SIG-M5 treated with dmso at 0.1 percent for 504 hours (cell line): Measurements from ENCODE around the gene TBXA2R.
A peak's percentile ranks its signal among the peaks of the same experiment; 100 is the strongest.
"Not testable (repeated sequence)": the region's sequence is repeated elsewhere in the genome, so short reads cannot be mapped to it uniquely, and the experiment has no call there.

Experiments used
- DNase-seq: peaks from one replicate; lab custom pipeline; 2025; ENCODE audit not compliant: unreplicated experiment; lab: John Stamatoyannopoulos, UW

Gene TBXA2R

GRCh38 chr19:3584036-3584802 lies 22.5 kb downstream of the TBXA2R start:
- not testable (repeated sequence) for DNase-seq

DNA sequence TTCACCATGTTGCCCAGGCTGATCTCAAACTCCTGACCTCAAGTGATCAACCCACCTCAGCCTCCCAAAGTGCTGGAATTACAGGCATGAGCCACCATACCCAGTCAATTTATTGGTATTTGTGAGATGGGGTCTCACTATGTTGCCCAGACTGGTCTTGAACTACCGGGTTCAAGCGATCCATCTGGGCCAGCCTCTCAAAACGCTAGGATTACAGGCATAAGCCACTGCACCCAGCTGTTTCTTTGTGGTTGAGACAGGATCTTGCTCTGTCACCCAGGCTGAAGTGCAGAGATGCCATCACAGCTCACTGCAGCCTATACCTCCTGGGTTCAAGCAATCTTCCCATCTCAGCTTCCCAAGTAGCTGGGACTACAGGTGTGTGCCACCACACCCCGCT lies 24.9 kb downstream of the TBXA2R start:
- not testable (repeated sequence) for DNase-seq

GRCh38 chr19:3580156-3580934 lies 26.3 kb downstream of the TBXA2R start:
- no peak for DNase-seq

GRCh38 chr19:3578390-3578789 lies 28.3 kb downstream of the TBXA2R start:
- no peak for DNase-seq

GRCh38 chr19:3577723-3578344 lies 28.8 kb downstream of the TBXA2R start:
- DNase-seq: no peak

GRCh38 chr19:3576696-3577443 lies 29.8 kb downstream of the TBXA2R start:
- no peak for DNase-seq

- no peak for DNase-seq
Observed at GRCh38 chr19:3575949-3576673, 30.6 kb downstream of the TBXA2R start.

GRCh38 chr19:3575260-3575741 lies 31.4 kb downstream of the TBXA2R start:
- no peak for DNase-seq

- DNase-seq: peak; percentile 93
Observed at GRCh38 chr19:3573858-3574637, 32.6 kb downstream of the TBXA2R start.

GRCh38 chr19:3573162-3573857 lies 33.4 kb downstream of the TBXA2R start:
- DNase-seq: no peak

- no peak for DNase-seq
Observed at GRCh38 chr19:3572855-3573161, 33.9 kb downstream of the TBXA2R start, which contains the start of gene HMG20B. HMG20B (plus strand) TSS chr19:3572944; CDS start chr19:3573310, 366 bp downstream.

- peak; percentile 97 for DNase-seq
Observed at GRCh38 chr19:3572132-3572854, 34.4 kb downstream of the TBXA2R start.

DNA sequence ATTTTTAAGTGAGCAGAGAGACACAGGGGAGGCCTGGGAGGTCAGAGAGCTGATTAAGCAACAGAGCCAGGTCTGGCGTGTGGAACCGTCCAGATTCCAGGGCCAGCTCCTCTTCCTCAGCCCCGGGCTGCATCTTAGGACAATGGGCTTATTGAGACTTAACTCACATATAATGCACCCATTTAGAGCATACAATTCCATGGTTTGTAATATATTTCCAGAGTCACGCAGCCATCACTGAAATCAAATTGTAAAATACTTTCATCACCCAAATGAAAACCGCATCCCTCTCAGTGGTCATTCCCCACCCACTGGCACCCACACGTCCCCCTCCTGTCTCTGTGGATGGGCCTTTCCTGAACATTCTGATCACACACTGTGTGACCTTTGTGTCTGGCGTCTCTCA lies 36.1 kb downstream of the TBXA2R start:
- no peak for DNase-seq

DNA sequence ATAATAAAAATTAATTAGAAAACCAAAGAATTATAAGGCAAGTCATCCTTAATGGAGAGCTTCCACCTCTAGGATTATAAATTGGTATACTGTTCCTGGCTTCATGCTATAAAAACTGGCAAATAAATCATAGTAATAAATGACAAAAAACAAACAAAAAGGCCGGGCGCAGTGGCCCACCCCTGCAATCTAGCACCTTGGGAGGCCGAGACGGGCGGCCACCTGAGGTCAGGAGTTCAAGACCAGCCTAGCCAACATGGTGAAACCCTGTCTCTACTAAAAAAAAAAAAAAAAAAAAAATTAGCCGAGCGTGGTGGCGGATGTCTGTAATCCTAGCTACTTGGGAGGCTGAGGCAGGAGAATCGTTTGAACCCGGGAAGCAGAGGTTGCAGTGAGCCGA lies 36.6 kb downstream of the TBXA2R start:
- not testable (repeated sequence) for DNase-seq

DNA sequence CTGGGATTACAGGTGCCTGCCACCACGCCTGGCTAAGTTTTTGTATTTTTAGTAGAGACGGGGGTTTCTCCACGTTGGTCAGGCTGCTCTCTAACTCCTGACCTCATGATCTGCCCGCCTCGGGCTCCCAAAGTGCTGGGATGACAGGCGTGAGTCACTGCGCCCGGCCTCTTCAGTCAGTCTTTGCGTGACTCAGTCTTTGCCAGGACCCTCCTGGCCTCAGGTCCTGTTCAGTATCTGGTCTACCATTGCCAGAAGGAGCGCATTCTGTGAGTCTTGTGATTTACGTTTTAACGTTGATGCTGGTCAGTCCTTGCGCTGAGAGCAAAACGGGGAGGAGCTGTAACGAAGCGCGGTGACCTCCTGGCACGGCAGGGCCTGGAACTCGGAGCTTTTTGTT lies 41.5 kb downstream of the TBXA2R start:
- no peak for DNase-seq

- DNase-seq: no peak
Observed at GRCh38 chr19:3563709-3564524, 42.8 kb downstream of the TBXA2R start.

- DNase-seq: peak; percentile 94
Observed at GRCh38 chr19:3557461-3558248, 49.0 kb downstream of the TBXA2R start, which contains the start of gene MFSD12. MFSD12 (minus strand) TSS chr19:3557586; CDS start chr19:3557403, 183 bp downstream.
